Liver (tissue), 3 donors: ENCODE measurements around the gene ANP32B.

Source experiments
- ATF3 ChIP-seq: IDR thresholded peaks from 2 replicates; pipeline ENCODE4 v1.6.1; 2016; ENCODE audit warnings: antibody characterized with exemption
- CTCF ChIP-seq: fragments of 150-350 bp; IDR thresholded peaks from 2 replicates; pipeline ENCODE4 v1.5.1; 2017; ENCODE audit warnings: improper control_type of control experiment, low read depth, low read length; ENCODE audit not compliant: missing input control
- GABPA ChIP-seq, 2 donors: IDR thresholded peaks in 1 of 2; conservative IDR thresholded peaks in 1 of 2; 2 replicates each; pipeline ENCODE4 v1.6.1; 2016; ENCODE audit warnings: antibody characterized with exemption in 2 of 2, mild to moderate bottlenecking in 1 of 2, moderate library complexity in 1 of 2
- JUND ChIP-seq, 2 donors: IDR thresholded peaks; 2 replicates each; pipeline ENCODE4 v1.6.1; 2016; ENCODE audit warnings: antibody characterized with exemption in 2 of 2
- MAX ChIP-seq: IDR thresholded peaks from 2 replicates; pipeline ENCODE4 v1.6.1; 2016; ENCODE audit warnings: antibody characterized with exemption
- NR2F2 ChIP-seq: IDR thresholded peaks from 2 replicates; pipeline ENCODE4 v1.6.1; 2016; ENCODE audit warnings: antibody characterized with exemption
- RAD21 ChIP-seq, 2 donors: IDR thresholded peaks; 2 replicates each; pipeline ENCODE4 v1.6.1; 2016; ENCODE audit warnings: antibody characterized with exemption in 2 of 2, mild to moderate bottlenecking in 2 of 2
- REST ChIP-seq: IDR thresholded peaks from 2 replicates; pipeline ENCODE4 v1.6.1; 2016; ENCODE audit warnings: antibody characterized with exemption, mild to moderate bottlenecking
- SP1 ChIP-seq: IDR thresholded peaks from 2 replicates; pipeline ENCODE4 v1.6.1; 2018; ENCODE audit warnings: antibody characterized with exemption, mild to moderate bottlenecking
- TAF1 ChIP-seq: conservative IDR thresholded peaks from 2 replicates; pipeline ENCODE4 v1.6.1; 2016; ENCODE audit warnings: antibody characterized with exemption, mild to moderate bottlenecking
- YY1 ChIP-seq: IDR thresholded peaks from 2 replicates; pipeline ENCODE4 v1.6.1; 2016; ENCODE audit warnings: antibody characterized with exemption, mild to moderate bottlenecking
- ZBTB33 ChIP-seq: IDR thresholded peaks from 2 replicates; pipeline ENCODE4 v1.6.1; 2016; ENCODE audit warnings: antibody characterized with exemption
- donor health status: healthy.
- donor health status: healthy.

- no peak for TF ChIP-seq GABPA (IDR thresholded peaks at IDR 0.05 in 1 of 2, conservative IDR thresholded peaks at IDR 0.05 in 1 of 2)
- TF ChIP-seq CTCF: no peak
- no peak for TF ChIP-seq YY1
- TF ChIP-seq ZBTB33: no peak
- no peak for TF ChIP-seq ATF3
- no peak for TF ChIP-seq JUND (IDR thresholded peaks at IDR 0.05)
- TF ChIP-seq RAD21 (IDR thresholded peaks at IDR 0.05): no peak
- TF ChIP-seq MAX: no peak
- no peak for TF ChIP-seq TAF1
- TF ChIP-seq REST: no peak
- TF ChIP-seq NR2F2: no peak
- no peak for TF ChIP-seq SP1
These were observed 24.2 kb downstream of the ANP32B start for GRCh38 chr9:98007251-98007928.
